Measurements from ENCODE around the gene STIP1.

STIP1 gene

GRCh38 chr11:64211181-64211872 lies 25.4 kb downstream of the STIP1 start:
- Histone ChIP-seq H3K4me3 (ENCODE audit: low read depth, low read length) (no peak overlapping the region), H3K4me1 (ENCODE audit: control insufficient read depth, insufficient read depth, low read length, unreplicated experiment) (peaks cover 14% of the 10 kb centered on the region), H3K27me3 (ENCODE audit: insufficient read depth, low read length) (no peaks in the 10 kb centered on the region), H3K27ac (ENCODE audit: low read depth, low read length) (no peak overlapping the region), H3K79me2 (ENCODE audit: control insufficient read depth, insufficient read depth, low read length, unreplicated experiment) (no peaks in the 10 kb centered on the region), H3K36me3 (ENCODE audit: insufficient read depth, low read length) (no peaks in the 10 kb centered on the region), H2AFZ (ENCODE audit: low read length, unreplicated experiment) (no peak overlapping the region)

DNA sequence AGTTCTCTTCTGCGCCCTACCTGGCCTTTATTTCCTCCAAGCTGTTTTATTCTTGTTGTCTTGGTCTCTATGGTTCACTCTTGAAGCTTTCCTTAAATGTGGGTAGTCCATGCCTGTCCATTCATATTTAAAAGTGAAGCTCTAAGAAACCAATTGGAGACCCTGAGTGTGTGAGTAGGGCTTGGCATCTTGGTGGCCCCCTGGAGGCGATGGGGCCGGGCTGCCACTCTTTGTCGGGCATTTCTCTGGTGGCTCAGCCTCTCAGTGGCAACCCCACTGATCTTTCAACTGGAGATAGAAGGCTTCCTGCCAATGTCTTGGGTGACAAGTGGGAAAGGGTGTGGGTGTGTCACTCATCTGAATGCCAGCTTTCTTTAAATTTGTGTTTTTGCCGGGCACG lies 30.9 kb downstream of the STIP1 start:
- H3K27ac ChIP-seq (ENCODE audit: low read depth, low read length), result no peak overlapping the region
- no peaks in the 10 kb centered on the region for H3K27me3 ChIP-seq (ENCODE audit: insufficient read depth, low read length)
- no peaks in the 10 kb centered on the region for H3K79me2 ChIP-seq (ENCODE audit: control insufficient read depth, insufficient read depth, low read length, unreplicated experiment)
- no peak overlapping the region for H3K4me3 ChIP-seq (ENCODE audit: low read depth, low read length)
- no peaks in the 10 kb centered on the region for H3K36me3 ChIP-seq (ENCODE audit: insufficient read depth, low read length)
- H2AFZ ChIP-seq (ENCODE audit: low read length, unreplicated experiment), result no peak overlapping the region
- H3K4me1 ChIP-seq (ENCODE audit: control insufficient read depth, insufficient read depth, low read length, unreplicated experiment), result no peaks in the 10 kb centered on the region

DNA sequence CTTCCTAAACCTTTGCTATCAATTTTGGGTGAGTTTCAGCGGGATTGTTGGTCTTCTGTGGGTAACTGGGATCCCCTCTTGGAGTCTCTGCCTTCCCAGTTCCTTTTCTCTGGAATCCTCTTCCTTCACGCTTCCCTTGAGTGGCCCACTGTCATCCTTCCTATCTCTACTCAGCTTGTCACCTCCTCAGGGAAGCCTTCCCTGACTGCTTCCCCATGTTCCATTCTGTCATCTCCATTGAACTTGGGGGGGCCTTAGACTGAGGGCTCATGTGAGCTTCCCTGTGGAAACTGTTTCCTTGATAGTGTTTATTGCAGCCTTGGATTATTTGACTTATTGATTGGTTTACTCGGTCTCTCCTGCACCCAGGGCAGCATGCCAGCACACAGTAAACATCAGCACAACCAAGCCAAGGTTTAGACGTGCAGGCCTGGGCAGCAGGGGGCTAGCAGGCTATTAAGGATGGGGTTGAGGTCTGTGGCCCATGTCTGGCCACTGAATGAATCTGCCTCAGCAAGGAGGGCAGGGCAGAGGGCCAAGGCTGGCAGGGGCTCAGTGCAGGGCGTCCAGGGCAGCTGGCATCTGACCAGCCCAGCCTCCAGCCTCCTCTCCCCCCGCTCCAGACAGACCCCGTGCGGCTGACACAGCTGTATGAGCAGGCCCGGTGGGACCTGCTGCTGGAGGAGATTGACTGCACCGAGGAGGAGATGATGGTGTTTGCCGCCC lies 32.8 kb downstream of the STIP1 start:
- Histone ChIP-seq H2AFZ (ENCODE audit: low read length, unreplicated experiment) (no peak overlapping the region), H3K79me2 (ENCODE audit: control insufficient read depth, insufficient read depth, low read length, unreplicated experiment) (no peaks in the 10 kb centered on the region), H3K27me3 (ENCODE audit: insufficient read depth, low read length) (no peaks in the 10 kb centered on the region), H3K4me1 (ENCODE audit: control insufficient read depth, insufficient read depth, low read length, unreplicated experiment) (peaks cover under 1% of the 10 kb centered on the region), H3K36me3 (ENCODE audit: insufficient read depth, low read length) (no peaks in the 10 kb centered on the region), H3K4me3 (ENCODE audit: low read depth, low read length) (no peak overlapping the region), H3K27ac (ENCODE audit: low read depth, low read length) (no peak overlapping the region)

- Histone ChIP-seq H3K27ac (ENCODE audit: low read depth, low read length) (no peak overlapping the region), H3K79me2 (ENCODE audit: control insufficient read depth, insufficient read depth, low read length, unreplicated experiment) (no peaks in the 10 kb centered on the region), H2AFZ (ENCODE audit: low read length, unreplicated experiment) (no peak overlapping the region), H3K4me3 (ENCODE audit: low read depth, low read length) (no peak overlapping the region), H3K36me3 (ENCODE audit: insufficient read depth, low read length) (no peaks in the 10 kb centered on the region), H3K4me1 (ENCODE audit: control insufficient read depth, insufficient read depth, low read length, unreplicated experiment) (peaks cover 4% of the 10 kb centered on the region), H3K27me3 (ENCODE audit: insufficient read depth, low read length) (no peaks in the 10 kb centered on the region)
These were observed 33.3 kb downstream of the STIP1 start for GRCh38 chr11:64219354-64219684.

- H2AFZ ChIP-seq (ENCODE audit: low read length, unreplicated experiment), result no peak overlapping the region
- H3K27ac ChIP-seq (ENCODE audit: low read depth, low read length), result no peak overlapping the region
- no peaks in the 10 kb centered on the region for H3K79me2 ChIP-seq (ENCODE audit: control insufficient read depth, insufficient read depth, low read length, unreplicated experiment)
- no peaks in the 10 kb centered on the region for H3K27me3 ChIP-seq (ENCODE audit: insufficient read depth, low read length)
- no peaks in the 10 kb centered on the region for H3K36me3 ChIP-seq (ENCODE audit: insufficient read depth, low read length)
- H3K4me1 ChIP-seq (ENCODE audit: control insufficient read depth, insufficient read depth, low read length, unreplicated experiment), result peaks cover 4% of the 10 kb centered on the region
- no peak overlapping the region for H3K4me3 ChIP-seq (ENCODE audit: low read depth, low read length)
These were observed 33.8 kb downstream of the STIP1 start for GRCh38 chr11:64219755-64220154.

- Histone ChIP-seq H3K4me3 (ENCODE audit: low read depth, low read length) (no peak overlapping the region), H3K79me2 (ENCODE audit: control insufficient read depth, insufficient read depth, low read length, unreplicated experiment) (no peaks in the 10 kb centered on the region), H3K27ac (ENCODE audit: low read depth, low read length) (no peak overlapping the region), H3K27me3 (ENCODE audit: insufficient read depth, low read length) (no peaks in the 10 kb centered on the region), H2AFZ (ENCODE audit: low read length, unreplicated experiment) (no peak overlapping the region), H3K36me3 (ENCODE audit: insufficient read depth, low read length) (no peaks in the 10 kb centered on the region), H3K4me1 (ENCODE audit: control insufficient read depth, insufficient read depth, low read length, unreplicated experiment) (peaks cover 8% of the 10 kb centered on the region)
These were observed 34.3 kb downstream of the STIP1 start for GRCh38 chr11:64220271-64220670.

- no peaks in the 10 kb centered on the region for H3K36me3 ChIP-seq (ENCODE audit: insufficient read depth, low read length)
- H3K79me2 ChIP-seq (ENCODE audit: control insufficient read depth, insufficient read depth, low read length, unreplicated experiment), result no peaks in the 10 kb centered on the region
- H3K27ac ChIP-seq (ENCODE audit: low read depth, low read length), result no peak overlapping the region
- H3K4me3 ChIP-seq (ENCODE audit: low read depth, low read length), result no peak overlapping the region
- H3K4me1 ChIP-seq (ENCODE audit: control insufficient read depth, insufficient read depth, low read length, unreplicated experiment), result peaks cover 12% of the 10 kb centered on the region
- H2AFZ ChIP-seq (ENCODE audit: low read length, unreplicated experiment), result no peak overlapping the region
- no peaks in the 10 kb centered on the region for H3K27me3 ChIP-seq (ENCODE audit: insufficient read depth, low read length)
These were observed 34.8 kb downstream of the STIP1 start for GRCh38 chr11:64220798-64221197.

- Histone ChIP-seq H3K36me3 (ENCODE audit: insufficient read depth, low read length) (no peaks in the 10 kb centered on the region), H3K79me2 (ENCODE audit: control insufficient read depth, insufficient read depth, low read length, unreplicated experiment) (peaks cover 13% of the 10 kb centered on the region), H3K4me3 (ENCODE audit: low read depth, low read length) (no peak overlapping the region), H2AFZ (ENCODE audit: low read length, unreplicated experiment) (no peak overlapping the region), H3K4me1 (ENCODE audit: control insufficient read depth, insufficient read depth, low read length, unreplicated experiment) (peaks cover 15% of the 10 kb centered on the region), H3K27me3 (ENCODE audit: insufficient read depth, low read length) (no peaks in the 10 kb centered on the region), H3K27ac (ENCODE audit: low read depth, low read length) (no peak overlapping the region)
These were observed 36.7 kb downstream of the STIP1 start for GRCh38 chr11:64222651-64223000.

- Histone ChIP-seq H3K27me3 (ENCODE audit: insufficient read depth, low read length) (no peaks in the 10 kb centered on the region), H3K4me1 (ENCODE audit: control insufficient read depth, insufficient read depth, low read length, unreplicated experiment) (peaks cover 15% of the 10 kb centered on the region), H3K4me3 (ENCODE audit: low read depth, low read length) (no peak overlapping the region), H2AFZ (ENCODE audit: low read length, unreplicated experiment) (no peak overlapping the region), H3K27ac (ENCODE audit: low read depth, low read length) (no peak overlapping the region), H3K36me3 (ENCODE audit: insufficient read depth, low read length) (no peaks in the 10 kb centered on the region), H3K79me2 (ENCODE audit: control insufficient read depth, insufficient read depth, low read length, unreplicated experiment) (peaks cover 13% of the 10 kb centered on the region)
These were observed 37.2 kb downstream of the STIP1 start for GRCh38 chr11:64223001-64223651.

GRCh38 chr11:64224151-64224890 lies 38.4 kb downstream of the STIP1 start:
- no peak overlapping the region for H3K27ac ChIP-seq (ENCODE audit: low read depth, low read length)
- no peaks in the 10 kb centered on the region for H3K36me3 ChIP-seq (ENCODE audit: insufficient read depth, low read length)
- peaks cover 13% of the 10 kb centered on the region for H3K79me2 ChIP-seq (ENCODE audit: control insufficient read depth, insufficient read depth, low read length, unreplicated experiment)
- peaks cover 15% of the 10 kb centered on the region for H3K4me1 ChIP-seq (ENCODE audit: control insufficient read depth, insufficient read depth, low read length, unreplicated experiment)
- H2AFZ ChIP-seq (ENCODE audit: low read length, unreplicated experiment), result no peak overlapping the region
- H3K27me3 ChIP-seq (ENCODE audit: insufficient read depth, low read length), result no peaks in the 10 kb centered on the region
- no peak overlapping the region for H3K4me3 ChIP-seq (ENCODE audit: low read depth, low read length)
